NCI-H1417 treated with DMSO at 0.1 percent for 48 hours (cell line): ENCODE data around the gene COL27A1.
"Not testable (repeated sequence)": the region's sequence is repeated elsewhere in the genome, so short reads cannot be mapped to it uniquely, and the experiment has no call there.

Experiments
- DNase-seq: peaks from one replicate; lab custom pipeline; 2025; lab: John Stamatoyannopoulos, UW

The COL27A1 gene

DNA sequence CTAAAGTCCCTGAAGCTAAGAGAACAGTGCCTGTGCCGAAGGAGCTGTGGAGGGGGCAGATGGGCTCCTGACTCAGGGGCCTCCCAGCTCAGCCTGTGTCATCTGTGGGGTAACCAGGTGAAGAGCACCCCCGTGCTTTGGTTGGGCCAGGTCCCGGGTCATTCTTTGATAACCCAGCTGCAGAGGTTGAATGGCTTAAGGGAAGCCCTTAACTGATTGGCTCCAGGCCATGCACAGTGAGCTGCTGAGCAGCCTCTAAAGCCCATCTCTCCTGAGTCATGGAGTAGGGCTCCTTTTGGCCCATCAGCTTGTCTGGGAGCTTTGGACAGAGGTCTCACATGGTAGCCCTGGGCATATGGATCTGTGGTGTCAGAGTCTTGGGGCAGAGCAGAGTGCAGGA, 28.7 kb downstream of the COL27A1 start:
- no peak for DNase-seq

DNA sequence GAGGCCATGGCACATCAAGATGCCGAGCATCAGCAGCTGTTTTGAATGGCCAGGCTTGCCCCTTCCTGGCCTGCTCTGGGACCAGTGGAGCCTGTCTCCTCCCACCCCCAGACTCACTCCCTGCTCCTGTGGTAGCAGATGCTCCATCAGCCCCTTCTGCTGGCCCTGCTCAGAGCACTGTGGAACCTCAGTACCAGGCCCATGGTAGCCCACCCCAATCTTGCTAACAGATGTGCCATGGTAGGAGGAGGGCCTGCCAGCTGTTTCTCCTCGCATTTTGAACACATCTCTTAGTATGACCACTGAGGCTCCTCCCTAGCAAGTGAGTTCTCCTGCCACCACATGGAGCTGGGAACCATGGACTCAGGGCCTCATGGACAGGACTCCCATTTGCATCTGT, 29.5 kb downstream of the COL27A1 start:
- no peak for DNase-seq

DNA sequence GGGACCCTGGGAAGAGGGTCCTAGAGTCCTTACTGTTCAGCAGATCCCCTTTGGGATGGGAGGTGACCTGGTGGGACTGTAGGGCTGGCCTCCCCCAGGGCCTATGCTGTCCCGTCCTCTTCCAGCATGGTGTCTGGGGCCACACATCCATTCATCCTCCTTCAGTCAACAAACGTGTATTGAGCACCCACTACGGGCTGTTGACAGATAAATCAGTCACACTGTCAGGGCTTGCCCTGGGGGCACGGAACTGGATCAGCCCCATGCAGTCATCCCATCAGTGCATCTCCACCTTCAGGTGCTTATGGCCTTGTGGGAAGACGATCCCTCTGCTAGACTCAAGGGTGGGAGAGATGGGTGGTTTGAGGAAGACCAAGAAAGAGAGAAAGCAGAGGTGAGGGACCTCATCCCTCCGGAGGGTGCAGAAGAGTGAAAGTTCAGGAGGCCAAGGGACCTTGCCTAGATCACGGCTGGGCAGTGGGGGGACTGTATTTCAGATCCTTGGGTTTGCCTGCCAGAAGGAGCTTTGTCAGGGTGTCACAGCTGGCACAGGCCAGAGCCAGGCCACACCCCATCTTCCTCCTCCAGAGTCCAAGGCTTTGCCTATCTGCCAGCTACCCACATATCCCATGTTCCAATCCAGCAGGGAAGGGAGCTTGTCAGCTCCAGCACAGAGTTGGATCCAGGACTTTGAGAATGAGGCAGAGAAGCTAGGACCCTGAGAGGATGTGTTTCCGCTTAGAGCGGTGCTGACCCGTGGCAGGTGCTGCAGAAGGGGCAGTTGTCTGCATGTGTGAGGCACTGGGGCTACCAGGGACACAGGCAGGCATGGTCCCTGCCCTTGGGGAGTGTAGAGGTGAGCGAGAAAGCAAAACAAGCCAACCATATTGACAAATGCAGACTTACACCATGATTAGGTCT, 30.5 kb downstream of the COL27A1 start:
- DNase-seq, result no peak

DNA sequence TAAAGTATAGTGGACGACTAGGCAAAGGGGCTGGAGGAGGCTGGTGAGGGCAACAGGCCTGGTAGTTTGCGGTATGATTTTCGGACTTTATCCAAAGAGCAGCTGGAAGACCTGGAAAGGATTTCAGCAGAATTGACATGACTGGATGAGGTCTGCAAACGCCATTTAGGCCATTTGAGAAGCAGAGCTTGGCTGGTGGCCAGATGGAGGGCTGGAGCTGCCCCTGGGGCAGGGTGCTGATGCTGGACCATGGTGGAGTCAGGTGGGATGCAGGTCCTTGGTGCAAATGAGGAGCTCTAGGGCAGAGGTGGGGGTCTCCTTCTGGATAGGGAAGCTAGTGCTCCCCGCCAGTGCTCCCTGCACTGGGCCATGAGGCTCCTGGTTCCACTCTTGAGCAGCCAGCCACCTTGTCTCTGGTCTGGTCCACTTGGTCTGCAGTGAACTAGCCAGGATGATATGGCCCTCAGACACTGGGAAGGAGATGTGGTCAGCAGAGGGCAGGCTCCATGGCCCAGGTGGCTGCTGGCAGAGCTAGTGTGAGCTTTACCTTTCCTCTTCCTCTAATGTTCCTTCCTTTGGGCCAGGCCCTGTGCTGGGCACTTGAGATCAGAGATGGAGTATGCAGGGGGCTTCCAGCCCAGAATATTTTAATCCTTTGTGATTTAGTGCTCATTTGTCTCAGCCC, 31.4 kb downstream of the COL27A1 start:
- DNase-seq, result no peak

DNA sequence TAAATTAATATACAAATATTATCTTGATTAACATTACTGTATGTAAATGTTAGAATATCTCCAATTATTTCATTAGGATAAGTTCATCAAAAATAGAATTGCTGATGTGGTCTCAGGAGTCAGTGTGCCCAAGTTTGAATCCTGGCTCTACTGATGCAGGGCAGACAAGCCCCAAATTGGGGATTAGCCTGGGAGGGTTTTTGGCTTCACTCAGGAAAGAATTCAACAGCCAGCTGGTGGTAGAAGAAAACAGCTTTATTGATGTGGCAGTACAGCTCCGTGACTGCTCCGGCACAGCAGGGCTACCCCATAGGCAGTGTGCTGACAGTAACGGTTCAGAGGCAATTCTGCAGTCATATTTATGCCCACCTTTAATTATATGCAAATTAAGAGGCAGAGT, 32.5 kb downstream of the COL27A1 start:
- no peak for DNase-seq

DNA sequence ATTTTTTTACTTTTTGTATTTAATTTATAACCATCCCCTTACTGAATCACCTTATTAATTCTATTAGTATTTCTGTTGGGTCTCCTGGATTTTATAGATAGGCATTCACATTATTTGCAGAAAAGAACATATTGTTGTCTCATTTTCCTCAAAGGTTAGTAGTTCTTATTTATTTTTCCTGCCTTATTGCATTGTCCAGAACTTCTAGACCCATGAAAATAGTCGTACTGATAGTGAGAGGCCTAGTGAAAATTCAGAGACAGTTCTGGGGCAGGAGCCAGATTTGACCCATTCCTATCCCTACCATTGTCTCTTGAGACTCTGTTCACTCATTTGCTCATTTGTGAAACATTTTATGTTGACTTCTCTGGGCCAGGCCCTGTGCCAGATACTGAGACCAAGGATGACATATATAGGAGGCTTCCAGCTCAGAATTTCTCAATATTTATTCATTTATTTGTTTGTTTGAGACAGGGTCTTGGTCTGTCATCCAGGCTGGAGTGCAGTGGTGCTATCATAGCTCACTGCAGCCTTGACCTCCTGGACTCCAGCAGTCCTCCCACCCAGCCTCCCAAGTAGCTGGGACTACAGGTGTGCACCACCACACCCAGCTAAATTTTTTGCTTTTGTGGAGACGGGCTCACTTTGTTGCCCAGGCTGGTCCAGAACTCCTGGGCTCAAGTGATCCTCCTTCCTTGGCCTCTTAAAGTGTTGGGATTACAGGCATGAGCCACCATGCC, 34.7 kb downstream of the COL27A1 start:
- DNase-seq, result no peak

DNA sequence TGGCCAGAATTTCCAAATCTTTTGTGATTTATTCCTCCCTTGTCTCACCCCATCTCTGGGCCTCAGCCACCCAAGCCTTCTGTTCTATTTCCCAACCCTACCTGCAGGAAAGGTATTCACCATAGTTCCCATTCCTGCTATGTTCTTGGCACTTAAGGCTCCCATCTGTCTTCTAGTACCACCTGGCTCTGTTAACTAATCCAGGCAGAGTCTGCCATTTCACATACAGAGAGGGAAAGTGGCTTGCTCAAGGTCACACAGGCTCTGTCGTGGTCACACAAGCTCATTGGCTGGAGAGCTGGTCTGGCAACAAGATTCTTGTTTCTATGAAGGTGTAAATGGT, 35.2 kb downstream of the COL27A1 start:
- DNase-seq, result no peak

DNA sequence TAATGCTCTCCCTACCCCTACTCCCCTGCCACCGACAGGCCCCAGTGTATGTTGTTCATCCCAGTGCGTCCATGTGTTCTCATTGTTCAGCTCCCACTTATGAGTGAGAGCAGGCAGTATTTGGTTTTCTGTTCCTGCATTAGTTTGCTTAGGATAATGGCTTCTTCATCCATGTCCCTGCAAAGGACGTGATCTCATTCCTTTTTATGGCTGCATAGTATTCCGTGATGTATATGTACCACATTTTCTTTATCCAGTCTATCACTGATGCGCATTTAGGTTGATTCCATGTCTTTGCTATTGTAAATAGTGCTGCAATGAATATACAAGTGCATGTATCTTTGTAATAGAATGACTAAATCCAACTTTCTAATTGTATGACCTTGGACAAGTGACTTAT, 36.1 kb downstream of the COL27A1 start:
- DNase-seq, result not testable (repeated sequence)

DNA sequence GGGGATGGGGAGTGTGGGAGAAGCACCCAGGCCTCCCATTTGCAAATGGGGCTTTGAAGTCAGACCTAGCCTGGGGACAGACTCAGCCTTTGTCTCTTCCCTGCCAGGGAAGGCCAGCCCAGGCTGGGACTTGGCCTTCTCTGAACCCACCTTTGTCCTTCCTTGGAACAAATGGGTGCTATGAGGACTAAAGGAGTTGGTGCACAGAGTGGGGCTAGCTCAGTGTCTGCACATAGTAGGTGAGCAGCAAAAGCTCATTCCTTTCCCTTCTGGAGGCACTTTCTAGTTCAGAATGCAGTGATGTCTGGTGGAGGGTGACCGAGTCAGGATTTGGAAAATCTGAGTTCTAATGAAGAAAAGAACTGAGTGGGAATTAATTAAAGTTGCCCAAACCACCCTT, 37.2 kb downstream of the COL27A1 start:
- no peak for DNase-seq

DNA sequence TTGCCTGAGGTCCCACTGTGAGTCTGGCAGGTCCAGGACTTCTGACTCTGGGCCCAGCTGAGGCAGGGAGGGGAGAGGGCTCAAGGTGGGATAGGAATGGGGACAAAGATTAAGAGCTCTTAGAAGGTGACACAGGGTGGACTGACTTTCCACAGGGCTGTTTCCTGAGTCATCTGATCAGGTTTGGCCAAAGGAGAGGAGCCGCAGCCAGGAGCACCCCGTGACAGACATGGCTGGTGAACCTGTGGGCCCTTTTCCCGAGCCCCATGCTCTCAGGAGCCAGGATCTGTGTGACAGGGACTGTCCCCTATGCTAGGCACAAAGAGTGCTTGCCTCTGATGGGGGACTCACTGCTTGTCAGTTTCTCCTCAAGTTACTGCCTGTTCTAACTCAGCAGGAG, 37.8 kb downstream of the COL27A1 start:
- no peak for DNase-seq

DNA sequence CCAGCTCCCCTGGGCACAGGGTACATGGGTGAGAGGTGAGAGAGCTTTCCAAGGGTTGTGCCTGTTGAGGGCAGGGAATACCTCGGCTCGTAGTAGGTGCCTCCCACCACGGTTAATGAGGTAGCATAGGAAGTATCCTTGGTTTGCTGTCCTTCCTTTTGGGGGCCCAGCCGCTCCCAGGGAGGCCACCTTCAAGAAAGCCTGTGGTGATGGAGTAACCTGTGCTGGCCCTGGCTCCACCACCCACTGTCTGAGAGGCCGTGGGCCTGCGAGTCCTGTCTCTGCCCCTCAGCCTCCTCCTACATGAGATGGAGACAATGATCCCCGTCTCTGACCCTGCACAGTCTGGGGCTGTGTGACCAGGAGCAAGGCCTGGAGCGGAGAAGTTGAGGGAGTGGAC, 40.8 kb downstream of the COL27A1 start:
- DNase-seq, result no peak

DNA sequence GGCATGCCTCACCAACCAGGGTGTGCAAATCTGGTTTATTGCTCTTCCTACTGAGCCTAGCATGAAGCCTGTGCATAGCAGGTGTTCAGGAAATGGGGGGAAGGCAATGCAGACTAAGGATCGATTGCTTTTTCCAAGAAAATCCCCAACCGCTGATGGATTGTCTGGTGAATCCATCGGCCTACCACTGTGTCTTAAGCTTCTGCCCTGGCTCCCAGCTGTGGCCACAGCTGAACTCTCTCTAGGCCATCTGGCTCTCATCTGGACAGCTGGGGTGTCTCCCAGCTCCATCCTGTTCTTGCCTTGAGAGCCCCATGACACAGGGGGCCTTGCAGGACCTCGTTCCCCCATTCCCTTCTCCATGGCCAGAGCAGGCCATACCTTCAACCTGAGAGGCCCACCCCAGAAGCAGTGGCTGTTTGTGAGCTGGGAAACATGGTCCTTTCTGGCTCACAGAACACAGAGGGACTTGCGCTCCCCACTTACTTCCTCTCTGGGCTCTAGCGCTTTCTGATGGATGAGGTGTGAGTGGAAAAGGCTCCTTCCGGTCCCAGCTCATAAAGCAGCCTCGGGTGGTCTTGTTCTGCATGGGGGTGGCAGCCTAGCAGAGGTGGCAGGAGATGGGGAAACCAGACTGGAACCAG, 41.8 kb downstream of the COL27A1 start:
- DNase-seq, result no peak

DNA sequence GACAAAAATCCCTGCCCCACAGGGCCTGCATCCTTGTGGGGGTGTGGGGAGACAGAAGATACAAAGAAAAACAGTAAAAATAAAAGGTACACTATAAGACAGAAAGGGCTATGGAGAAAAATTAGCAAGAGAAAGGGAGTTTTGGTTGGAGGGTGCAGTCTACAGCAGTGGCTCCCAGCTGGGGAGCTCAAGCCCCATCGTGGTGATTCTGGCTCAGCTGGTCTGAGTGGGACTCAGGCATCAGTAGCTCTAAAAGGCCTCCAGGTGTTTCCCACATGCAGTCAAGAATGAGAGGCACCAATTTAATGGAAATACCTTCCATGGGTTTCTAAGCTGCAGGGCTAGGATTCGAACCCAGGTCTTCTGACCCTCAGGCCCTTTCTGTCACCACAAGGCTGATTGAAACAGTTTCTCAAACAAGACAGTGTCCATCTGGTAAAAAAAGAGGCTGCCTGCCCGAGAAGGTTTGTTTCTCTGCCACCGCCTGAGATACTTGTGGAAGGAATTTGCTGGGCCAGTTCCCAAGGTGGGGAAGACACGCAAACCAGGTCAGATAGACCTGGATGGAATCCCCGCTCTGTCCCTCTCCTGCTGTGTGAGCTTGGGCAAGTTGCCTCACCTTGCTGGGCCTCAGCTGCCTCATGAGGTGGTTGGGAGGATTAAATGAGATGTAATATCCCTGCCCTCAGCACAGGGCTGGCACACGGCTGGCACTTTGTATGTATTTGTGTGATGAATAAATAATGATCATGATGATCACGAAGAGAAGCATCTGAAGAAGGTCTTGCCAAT, 43.1 kb downstream of the COL27A1 start:
- no peak for DNase-seq

DNA sequence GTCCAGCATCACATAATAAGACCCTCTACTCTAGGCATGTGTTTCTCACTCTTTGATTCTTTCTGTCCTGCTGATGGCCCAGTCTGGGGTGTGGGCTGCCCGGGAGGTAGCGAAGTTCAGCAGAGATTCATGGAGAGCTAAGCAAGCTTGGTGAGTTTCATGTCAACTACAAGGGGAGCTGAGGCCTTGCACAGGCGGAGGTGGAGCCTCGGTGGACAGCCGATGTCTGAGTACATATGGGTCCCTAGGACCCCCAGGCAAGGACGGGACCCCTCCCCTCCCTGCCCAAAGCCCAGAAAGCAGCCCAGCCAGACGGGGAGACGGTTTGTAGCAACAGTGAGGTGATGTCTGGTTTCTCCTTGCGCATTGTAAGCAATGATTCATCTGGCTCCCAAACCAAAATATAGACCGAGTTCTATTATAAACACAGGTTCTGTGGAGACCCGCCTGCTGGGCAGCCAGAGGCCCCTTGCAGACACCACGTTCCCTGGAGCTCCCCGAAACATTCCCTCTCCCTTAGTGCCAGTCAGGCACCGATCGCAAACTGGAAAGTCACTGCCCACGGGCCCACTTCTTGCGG, 45.5 kb downstream of the COL27A1 start:
- DNase-seq, result no peak

DNA sequence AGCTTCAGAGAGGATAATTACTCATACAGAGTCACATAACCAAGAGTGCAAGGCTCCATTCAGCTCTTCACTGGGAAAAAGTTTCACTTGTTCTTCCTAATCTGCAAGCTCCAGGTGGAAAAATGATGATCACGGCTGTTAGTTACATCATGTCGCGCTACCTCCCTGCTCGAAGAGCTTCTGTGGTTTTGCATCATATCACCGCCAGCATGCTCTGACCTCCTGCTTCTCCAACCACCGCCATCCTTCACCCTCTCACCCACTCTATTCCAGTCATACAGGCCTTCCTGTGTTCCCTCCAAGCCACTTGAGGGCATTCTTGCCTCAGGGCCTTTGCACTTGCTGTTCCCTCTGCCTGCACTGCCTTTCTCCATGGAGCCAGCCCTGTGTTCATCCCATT, 47.1 kb downstream of the COL27A1 start:
- DNase-seq, result no peak

DNA sequence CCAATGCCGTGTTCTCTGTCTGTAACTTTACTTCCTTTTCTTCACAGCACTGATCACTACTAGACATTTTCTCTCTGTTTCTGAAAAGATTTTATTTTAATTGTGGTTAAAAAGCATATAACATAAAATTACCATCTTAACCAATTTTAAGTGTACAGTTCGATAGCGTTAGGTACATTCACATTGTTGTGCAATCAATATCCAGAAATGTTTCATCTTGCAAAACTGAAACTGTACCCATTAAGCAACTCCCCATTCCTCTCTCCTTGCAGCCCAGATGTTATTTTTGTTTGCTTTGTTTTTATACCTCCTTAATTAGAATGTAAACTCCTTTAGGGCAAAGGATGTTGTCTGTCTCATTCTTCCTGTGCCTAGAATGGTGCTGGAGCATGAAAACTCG, 47.5 kb downstream of the COL27A1 start:
- no peak for DNase-seq

DNA sequence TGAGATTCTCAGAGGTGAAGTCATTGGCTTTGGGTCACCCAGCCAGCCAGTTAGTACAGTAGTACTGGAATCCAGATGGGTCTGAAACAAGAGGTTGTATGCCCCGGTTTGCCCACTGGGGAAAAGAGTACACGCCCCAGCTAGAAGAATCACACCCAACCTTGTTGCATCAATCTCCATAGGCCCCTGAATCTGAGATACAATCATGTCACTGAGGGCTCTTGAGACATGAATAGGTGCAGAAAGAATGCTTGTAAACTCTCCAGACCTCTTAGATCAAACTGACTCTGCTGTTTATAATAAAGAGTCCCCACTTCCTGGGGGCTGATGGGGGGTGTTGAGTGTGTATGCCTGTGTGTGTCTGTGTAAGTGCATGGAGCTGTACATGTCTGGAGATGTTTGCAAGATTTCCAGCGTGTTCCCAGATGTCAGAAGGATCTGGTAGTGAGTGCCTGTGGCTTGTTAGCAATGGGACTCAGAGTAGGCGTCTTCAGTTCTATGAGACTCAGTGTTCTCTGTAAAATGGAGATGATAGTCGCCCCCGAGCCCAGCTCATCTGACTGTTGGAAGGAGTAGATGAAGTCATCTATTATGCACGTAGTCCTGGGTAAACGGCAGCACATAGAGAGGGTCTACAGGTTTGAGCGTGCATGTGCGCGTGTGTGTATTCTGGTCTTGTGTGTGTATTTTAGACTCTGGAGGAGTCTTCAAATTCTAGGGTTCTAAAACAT, 48.2 kb downstream of the COL27A1 start:
- no peak for DNase-seq

DNA sequence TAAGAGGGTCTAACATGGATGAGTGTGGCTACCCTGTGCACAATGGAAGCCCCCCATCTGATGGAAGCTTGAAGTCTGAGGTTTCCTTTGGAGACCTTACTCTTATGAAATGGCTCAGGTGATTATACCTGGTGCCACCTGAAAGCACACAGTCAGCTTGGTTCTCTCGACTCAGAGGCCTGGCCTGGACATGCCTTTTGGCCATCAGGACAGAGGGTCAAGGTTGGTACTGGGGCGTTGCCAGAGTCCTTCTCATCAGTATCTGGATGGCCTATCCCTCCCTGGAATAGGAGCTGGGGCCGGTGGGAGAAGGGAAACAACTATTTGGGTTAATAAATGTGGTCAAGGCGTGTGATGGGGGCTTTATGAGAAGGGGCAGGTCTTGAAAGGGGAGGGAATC, 48.9 kb downstream of the COL27A1 start:
- DNase-seq, result no peak

DNA sequence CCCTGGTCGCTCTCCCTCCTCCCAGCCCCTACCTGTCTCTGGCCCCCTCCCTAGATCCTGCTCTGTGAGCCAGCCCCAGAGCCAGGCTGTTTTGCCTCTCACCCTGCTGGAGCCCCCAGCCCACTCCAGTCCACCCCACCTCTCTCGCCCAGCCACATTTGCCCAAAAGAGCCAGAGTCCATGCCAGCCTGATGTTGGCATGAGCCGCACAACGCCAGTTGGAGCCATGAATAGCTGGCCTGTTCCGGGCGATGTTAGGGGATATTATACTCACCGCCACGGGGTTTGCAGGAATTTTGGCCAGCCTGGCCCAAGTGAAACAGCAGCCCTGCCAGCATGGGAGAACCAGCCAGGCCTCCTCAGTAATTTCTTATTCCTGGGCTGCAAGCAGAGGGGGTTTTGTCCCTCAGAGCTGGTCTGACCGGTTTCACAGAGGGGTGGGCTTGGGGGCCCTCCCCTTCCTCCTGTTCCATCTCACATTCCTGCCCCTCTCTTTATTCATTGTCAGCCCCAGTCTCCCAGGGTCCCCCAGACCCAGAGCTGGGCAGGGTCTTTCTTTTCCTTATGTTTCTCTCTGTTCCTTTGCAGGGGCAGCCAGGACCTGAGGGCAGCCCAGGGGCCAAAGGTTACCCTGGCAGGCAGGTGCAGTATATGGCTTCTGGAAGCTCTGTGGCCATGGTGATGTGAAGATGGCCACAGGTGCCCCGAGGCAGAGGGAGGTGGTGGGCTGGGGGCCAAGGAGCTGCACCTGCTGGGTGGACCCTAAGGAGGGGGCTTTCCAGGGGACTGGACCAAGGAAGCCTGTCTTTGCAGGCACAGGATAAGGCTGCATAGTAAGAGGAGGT, 50.1 kb downstream of the COL27A1 start:
- DNase-seq, result no peak
